ENCODE measurements around the gene TWF2.
"Not testable (repeated sequence)": the region's sequence is repeated elsewhere in the genome, so short reads cannot be mapped to it uniquely, and the experiment has no call there.

Gene TWF2

DNA sequence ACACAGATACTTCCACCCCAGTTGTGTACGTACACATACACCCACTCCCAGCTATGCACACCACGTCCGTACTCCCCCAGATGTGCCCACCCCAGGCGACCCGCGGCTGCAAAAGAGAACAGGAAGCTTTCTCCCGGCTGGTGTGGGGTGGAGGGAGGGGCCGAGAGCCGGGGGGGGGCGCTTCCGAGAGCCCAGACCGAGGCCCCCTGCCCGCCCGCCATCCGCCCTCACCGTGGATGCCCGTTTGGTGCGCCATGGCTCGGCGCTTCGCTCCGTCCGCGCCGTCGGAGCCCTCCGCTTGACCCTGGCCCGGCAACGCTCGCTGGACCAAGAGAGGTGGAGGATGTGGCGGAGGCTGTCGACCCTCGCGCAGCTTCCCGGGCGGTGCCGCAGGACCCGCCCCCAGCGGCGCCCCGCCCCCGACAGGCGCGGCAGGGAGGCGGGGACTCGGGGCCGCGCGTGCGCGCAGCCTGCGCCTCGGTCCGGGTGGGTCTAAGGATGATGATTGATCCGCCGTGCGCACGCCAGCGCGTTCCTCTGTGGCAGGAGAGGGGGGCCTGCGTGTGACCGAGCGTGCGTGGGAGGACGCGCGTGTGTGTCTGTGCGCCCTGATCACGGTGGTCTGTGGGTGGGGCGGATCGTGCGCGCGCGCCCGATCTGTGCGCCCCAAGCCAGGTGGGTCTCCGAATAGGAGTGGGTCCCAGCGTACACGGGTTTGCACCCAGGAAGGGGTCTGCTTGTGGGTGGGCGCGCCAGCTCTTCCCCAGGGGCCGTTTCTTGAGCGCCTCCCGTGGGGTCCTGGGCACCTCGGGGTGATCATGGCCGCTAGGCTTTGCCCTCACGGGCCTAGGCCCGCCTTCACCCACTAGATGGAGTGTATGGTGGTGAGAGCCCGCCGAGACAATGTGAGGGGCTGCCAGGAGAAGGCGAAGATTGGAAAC lies at the start of gene TWF2:
Gene TWF2, minus strand, starts transcription at position 398 of the 941 bp plus-strand sequence. Its CDS starts 142 bp downstream, at position 256.
- peak; percentile 73 to 83 (median 74) for DNase-seq (ENCODE audit: low read depth in 3 of 3)

DNA sequence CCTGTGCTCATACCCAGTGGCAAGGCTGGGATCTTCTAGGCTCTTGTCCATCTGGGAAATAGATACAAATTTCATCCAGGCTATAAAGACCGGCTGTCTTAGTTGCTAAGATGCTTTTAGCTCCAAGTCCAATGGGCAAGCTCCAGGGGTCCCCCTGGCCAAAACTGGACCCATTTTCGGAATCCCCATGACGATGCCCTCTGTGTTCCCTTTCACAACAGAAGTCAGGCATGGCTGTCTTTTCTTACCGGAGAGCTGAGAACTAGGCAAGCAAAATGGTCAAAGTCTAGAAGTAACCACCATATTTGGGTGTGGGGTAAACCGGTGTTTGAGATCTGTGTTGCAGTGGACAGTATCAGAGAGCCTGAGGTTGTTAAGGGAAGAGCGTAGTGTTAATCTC lies 49.7 kb upstream of the TWF2 start:
- no peak for DNase-seq (ENCODE audit: low read depth in 3 of 3)

DNA sequence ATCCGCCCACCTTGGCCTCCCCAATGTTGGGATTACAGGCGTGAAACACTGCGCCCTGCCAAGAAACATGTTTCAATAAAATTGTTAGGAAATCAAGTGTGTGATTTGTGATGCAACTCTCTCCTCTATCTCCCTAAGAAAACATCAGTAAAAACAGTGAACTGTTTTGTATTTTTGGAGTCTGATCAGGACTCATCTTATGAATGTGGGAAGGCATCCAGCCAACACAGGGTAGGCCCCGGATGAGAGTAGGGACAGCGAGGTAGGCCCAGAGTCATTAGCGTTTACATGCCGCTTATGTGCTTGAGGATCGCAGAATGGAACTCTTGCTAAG lies 47.8 kb upstream of the TWF2 start:
- DNase-seq (ENCODE audit: low read depth in 3 of 3): no peak

DNA sequence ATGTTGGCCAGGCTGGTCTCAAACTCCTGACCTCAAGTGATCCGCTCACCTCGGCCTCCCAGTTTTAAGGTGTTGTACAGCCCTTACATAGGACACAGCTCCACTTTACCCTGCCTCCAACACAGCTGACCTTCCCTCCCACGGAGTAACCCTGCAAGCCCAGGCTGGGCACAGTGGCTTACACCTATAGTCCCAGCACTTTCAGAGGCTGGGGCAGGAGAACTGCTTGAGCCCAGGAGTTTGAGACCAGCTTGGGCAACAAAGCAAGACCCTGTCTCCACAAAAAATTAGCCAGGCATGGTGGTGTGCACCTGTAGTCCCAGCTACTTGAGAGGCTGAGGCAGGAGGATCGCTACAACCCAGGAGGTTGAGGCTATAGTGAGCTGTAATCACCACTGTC lies 45.1 kb upstream of the TWF2 start:
- not testable (repeated sequence) for DNase-seq (ENCODE audit: low read depth in 3 of 3)

DNA sequence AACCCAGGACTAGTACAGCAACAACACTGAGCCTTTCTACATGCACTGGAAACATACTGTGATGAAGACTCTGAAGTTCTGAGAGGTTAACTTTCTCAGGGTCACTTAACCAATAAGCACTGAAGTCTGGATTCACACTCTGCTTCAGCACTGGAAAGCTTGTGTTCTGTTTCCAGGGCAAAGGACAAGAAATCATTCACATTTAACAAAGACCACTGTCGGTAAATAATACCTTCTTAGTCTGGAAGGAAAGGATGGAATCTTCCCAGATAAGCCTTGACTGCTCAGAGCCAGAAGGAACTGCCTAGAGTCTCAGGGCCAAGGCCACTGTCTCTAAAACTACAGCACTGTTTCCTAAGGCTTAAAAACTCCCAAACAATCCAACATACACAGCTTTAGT lies 44.3 kb upstream of the TWF2 start:
- DNase-seq (ENCODE audit: low read depth in 3 of 3): no peak

DNA sequence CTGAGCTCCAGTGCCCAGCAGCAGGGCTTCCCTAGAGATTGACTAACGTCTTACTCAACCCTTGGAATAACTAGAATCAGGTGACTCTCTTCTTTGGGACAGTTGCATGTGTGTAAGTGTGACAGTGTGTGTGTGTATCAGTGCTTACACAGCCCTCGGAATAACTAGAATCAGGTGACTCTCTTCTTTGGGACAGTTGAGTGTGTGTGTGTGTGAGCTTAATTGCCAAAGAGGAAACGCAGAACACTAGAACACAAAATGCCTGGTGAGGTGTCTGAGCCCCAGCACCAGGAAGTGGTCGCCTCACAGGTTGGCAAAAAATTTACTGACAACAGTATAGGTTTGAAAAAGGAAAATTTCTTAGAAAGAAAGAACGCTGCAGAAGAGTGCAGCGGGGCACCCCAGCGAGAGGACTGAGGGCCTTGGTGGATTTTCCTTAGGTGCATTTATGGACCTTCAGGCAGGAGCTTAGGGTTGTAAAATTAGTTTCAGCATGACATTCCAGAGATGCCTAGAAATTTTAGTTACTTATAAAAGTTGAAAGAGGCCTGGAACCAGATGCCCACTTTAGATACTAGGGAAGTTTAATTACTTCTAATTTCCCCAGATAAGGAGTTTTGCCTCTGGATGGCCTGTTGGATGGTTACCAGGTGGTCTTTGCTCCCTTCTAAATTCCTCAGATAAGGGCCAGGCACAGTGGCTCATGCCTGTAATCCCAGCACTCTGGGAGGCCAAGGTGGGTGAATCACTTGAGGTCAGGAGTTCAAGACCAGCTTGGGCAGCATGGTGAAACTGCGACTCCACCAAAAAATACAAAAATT lies 43.2 kb upstream of the TWF2 start:
- DNase-seq (ENCODE audit: low read depth in 3 of 3): no peak

DNA sequence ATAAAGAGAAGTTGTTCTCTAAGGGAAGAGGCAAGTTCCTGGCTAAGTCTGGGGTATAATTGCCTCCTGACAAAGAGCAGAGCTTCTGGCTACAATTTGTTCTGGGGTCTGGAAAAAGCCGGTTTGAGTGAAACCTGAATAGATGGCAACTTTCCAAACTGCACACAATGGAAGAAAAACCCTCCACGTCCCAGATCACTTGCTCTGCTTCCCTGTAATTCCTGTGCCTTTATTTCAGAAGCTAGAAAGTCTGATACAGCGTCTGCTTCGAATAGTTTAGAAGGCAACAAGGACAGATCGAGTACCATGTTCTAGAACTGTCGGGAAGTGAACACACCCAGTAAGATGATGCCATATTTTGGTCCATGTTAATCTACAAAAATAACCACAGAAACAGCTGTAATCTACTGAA lies 41.1 kb upstream of the TWF2 start:
- no peak for DNase-seq (ENCODE audit: low read depth in 3 of 3)

DNA sequence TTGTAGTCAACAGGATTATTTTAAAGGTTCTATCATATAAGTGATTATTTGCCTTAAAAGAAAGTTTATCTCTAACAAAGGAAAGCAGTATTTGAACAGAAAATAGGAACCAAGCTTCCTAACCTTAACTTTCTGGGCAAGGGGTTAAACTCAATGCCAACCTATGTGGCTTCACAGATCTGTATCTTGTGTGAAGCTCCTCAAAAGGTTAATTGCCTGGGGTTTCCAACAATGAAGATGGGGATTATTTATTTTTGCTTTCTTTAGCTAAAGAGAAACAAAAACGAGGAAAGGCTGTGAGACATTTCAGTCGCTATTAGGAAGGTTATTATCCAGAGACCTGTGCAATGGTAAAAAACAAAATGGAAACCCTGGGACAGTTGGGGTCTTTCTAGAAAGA lies 40.6 kb upstream of the TWF2 start:
- no peak for DNase-seq (ENCODE audit: low read depth in 3 of 3)

DNA sequence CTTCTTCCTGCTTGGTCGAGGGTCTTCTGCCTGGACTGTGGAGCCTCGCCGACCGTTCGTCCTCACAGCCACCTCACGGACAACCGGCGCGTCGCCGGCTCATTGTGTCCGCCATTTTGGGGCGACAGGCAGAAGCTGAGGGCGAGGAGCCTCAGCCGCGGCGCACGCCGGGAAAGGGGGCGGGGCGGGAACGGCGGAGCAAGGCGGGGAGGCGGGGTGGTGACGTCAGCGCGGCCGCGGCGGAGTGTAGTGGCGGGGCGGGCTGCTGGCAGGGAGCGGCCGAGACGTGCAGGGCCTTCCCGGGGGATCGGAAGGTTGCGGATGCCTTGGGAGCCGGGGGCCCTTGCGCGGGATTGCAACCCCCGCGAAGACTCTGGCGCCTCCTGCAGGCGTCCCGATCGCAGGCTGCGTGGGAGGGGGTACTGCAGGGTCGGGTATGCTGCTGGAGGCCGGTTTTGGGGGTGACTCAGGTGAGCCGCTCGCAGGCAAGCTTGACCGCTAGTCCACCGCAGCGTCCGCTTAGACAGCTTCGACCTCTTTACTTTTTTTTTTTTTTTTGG lies 39.6 kb upstream of the TWF2 start, which contains the start of gene WDR82:
Gene WDR82, minus strand, starts transcription at position 140 of the 560 bp plus-strand sequence. CDS start 288 bp downstream, outside the sequence.
- DNase-seq (ENCODE audit: low read depth in 3 of 3): peak; percentile 96 to 99 (median 98)

DNA sequence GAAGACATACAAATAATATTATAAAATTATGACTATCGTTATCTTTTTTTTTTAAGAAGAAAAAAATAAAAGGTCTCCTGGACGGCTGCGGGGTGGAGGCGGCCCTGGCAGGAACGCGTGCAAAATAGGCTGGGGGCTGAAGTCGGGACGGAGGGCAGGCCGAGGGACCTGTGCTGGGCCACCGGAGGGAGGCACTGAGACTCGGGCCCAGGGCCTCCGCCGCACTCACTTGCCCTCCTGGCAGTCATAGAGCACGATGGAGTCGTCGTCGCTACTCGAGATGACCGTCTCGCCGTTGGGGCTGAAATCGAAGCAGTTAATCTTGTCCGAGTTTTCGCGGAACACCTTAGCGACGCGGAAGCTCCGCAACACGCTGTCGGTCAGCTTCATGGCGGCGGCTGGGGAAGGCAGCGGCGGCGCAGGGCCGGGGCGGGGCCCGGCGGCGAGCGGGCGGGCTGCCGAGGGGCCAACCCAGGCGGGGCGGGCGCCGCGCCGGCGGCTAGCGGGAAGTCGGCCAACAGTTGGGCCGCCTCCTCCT lies 39.1 kb upstream of the TWF2 start:
- DNase-seq (ENCODE audit: low read depth in 3 of 3): peak in 2 of 3 experiments; percentile 37 to 38

DNA sequence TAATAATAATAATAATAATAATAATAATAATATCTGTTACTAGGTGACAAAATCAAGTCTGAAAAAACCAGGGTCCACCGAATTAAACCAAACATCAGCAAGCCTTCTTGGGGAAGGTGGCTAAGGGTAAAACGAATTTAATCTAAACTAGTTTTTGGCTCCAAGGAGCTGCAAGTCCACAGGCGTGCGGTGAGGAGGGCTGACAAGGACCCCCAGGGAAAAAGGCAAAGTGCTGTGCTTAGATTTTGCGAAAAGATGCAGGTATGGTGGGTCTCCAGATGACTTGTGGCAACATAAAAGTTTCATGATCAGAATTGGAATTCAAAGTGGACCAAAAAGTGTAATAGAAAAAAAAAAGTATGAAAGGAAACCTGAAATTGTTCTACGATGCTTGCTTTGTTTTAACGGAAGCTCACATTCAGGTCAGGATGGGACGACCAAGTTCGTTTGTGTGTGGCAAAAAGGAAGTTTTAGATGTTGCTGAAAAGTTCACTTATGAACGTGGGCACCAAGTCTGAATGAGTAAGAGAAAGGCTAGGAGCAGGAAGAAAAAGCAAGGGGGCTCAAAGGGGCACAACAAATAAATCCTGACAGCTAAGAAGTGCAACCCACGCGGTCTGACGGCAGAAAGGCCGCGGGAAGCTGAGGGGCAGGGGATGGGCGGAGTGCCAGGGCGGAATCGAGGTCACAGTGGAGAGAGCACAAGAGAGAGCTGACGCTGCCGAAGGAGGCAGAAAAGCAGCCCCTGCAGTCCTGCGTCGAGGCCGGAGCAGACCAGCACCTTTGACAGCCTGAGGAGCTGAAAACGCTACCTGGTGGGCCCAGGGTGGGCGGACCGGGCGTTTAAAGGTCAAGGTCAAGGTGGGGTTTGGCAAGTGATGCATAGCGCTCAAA lies 38.4 kb upstream of the TWF2 start:
- peak; percentile 51 to 82 (median 54) for DNase-seq (ENCODE audit: low read depth in 3 of 3)

DNA sequence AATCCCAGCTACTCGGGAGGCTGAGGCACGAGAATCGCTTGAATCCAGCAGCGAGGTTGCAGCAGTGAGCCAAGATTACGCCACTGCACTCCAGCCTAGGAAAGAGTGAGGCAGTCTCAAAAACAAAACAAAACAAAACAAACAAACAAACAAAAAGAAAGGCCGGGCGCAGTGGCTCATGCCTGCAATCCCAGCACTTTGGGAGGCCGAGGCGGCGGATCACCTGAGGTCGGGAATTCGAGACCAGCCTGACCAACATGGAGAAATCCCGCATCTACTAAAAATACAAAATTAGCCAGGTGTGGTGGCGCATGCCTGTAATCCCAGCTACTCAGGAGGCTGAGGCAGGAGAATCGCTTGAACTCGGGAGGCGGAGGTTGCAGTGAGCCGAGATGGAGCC lies 35.8 kb upstream of the TWF2 start:
- not testable (repeated sequence) for DNase-seq (ENCODE audit: low read depth in 3 of 3)

DNA sequence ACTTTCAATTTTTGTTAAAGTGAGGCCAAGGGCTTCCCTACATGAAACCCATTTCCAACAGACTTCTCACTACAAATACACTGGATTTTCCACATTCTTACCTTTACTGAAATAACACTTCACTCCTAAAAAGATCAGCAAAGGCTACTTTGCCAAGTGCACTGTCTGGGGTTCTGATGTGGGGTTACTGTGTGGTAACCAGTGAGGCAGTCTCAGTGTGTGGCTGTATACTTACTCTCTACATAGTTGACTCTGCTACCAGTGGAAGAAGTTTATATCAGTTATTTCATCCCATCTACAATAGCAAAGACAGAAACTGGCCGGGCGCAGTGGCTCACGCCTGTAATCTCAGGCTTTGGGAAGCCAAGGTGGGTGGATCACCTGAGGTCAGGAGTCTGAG lies 33.9 kb upstream of the TWF2 start:
- no peak for DNase-seq (ENCODE audit: low read depth in 3 of 3)

DNA sequence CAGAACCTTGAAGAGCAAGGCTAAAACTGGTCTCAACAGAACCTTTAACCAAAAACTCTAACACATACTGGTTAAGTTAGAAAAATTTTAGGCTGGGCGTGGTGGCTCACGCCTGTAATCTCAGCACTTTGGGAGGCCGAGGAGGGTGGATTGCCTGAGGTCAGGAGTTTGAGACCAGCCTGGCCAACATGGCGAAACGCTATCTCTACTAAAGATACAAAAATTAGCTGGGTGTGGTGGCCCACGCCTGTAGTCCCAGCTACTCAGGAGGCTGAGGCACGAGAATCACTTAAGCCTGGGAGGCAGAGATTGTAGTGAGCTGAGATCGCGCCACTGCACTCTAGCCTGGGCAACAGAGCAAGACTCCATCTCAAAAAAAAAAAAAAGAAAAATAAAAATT lies 33.2 kb upstream of the TWF2 start:
- not testable (repeated sequence) for DNase-seq (ENCODE audit: low read depth in 3 of 3)

DNA sequence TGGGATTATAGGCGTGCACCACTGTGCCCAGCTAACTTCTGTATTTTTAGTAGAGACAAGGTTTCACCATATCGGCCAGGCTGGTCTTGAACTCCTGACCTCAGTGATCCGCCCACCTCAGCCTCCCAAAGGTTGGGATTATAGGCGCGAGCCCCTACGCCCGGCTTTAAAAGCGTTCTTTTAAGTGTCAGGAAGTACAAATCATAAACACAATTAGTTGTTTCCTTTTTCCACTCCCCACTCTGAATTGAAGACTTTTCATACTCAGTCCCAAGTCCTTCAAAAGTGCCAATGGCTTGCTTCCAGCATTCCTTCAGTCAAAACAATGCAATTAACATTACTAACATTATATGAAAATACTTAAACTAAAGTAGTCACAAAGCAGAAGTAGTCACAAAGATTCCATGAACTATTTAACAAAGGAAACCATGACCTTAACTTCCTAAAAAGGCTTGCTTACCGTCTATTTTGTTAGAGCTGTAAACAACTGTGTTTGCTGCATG lies 31.3 kb upstream of the TWF2 start:
- DNase-seq (ENCODE audit: low read depth in 3 of 3): no peak

DNA sequence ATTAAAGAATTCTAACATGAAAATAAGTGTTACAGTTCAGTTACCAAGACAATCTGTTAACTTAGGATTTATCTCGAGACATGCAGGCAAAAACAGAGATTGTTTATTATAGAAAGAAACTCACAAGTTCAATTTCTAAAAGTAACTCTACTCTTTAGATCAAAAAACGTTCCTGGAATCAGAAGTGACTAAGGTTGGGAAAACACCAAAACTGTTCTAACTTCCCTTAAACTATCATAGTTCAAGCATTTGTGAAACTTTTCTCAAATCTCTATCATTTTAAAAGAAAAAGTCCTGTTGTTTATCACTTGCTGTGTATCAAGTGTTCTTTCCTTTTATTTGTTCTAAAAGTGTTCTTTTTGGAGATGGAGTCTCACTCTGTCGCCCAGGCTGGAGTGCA lies 30.8 kb upstream of the TWF2 start:
- no peak for DNase-seq (ENCODE audit: low read depth in 3 of 3)

DNA sequence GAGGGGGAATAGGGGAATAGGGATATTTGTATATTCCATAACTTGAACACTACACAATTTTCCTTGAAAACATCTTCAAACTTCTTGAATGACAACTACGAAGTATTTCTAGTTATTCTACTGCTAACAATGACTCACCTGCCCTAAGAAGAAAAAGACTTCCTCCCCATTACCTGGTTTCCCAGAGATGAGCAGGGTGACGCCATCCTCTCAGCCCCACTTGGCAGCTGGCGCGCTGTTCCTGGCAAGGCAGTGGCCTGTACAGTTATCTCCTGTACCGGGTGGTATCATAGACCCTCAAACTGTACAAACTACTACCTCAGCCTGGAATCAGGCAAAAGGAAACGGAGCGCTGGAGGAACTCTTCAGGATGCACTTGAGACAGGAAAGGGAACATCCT lies 29.1 kb upstream of the TWF2 start:
- DNase-seq (ENCODE audit: low read depth in 3 of 3): peak in 1 of 3 experiments; percentile 45

DNA sequence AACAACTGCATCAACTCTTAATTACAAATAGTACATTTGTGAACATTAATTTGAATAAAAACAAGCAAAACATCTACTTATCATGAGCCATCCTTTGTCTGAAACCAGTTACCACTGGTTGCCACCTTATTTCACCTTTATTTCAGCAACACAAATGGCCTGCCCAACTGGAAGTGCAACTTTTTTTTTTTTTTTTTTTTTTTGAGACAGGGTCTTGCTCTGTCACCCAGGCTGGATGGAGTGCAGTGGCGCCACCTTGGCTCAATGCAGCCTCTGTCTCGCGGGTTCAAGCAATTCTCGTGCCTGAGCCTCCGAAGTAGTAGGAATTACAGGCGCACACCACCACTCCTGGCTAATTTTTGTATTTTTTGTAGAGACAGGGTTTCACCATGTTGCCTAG lies 26.4 kb upstream of the TWF2 start:
- no peak for DNase-seq (ENCODE audit: low read depth in 3 of 3)

DNA sequence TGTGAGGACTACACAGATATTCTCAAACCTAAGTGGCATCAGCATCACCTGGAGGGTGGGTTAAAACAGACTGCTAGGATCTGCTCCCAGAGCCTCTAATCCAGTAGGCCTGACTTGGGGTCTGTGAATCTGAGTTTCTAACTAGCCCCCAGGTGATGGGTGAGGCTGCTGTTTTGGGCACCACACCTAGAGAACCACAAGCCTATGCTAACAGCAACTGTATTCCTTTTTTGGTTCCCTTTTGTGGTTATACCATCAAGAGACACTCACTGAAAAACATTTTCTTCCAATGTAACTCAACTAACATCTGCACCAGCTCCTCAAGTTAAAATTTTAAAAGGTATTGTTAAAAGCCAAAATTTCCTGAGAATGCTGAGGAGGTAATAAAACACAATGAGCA lies 23.5 kb upstream of the TWF2 start:
- no peak for DNase-seq (ENCODE audit: low read depth in 3 of 3)

DNA sequence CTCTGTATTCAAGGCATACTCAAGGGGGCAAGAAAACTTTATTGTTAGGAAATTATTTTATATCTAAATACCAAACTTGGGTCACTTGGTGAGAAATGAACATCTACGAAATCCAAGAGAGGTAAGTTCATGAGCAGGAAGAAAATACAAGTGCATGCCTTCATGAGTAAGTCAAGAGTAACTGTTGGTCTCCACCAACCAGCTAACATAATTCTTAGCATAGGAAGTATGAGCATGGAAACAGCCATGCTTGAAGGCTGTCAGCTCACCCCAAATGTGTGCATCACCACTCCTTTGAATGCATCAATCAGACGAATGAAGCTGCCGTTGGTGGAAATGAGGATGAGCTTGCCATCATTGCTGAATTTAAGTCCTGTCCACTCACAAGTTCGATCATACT lies 20.5 kb upstream of the TWF2 start:
- DNase-seq (ENCODE audit: low read depth in 3 of 3): no peak

DNA sequence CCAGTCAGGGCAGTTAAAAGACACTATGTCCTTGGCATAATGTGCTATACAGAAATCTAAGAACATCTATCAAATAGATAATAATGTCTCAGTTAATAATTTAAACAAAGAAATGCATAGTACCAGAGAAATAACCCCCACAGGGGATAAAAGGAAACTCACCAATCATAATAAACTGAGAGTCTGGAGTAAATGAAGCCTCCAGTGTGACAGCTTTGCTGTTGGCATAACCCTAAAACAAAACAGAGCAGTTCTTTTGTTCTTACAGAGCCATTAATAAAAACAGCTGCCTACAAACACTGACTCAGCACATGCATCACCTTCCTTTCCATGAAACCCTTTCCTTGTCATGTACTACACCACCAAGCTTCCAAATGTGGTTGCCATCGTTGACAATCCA lies 20.1 kb upstream of the TWF2 start:
- DNase-seq (ENCODE audit: low read depth in 3 of 3): no peak

All from stimulated activated CD4-positive, alpha-beta T cell treated with anti-CD3 and anti-CD28 coated beads, TNF-alpha, amount 100 ng/mL, for 24 hours (primary cell).